ENCODE results near the gene TEKT2. TPM values are rescaled to one million over a fixed set of nuclear protein-coding genes. Genes with fewer than 3 reads are reported as not detected.

The TEKT2 gene
- total and polyA plus RNA-seq, 2 of the 4 experiments (the other 2 are of a cell fraction), result 0.18 TPM; not detected in 1

DNA sequence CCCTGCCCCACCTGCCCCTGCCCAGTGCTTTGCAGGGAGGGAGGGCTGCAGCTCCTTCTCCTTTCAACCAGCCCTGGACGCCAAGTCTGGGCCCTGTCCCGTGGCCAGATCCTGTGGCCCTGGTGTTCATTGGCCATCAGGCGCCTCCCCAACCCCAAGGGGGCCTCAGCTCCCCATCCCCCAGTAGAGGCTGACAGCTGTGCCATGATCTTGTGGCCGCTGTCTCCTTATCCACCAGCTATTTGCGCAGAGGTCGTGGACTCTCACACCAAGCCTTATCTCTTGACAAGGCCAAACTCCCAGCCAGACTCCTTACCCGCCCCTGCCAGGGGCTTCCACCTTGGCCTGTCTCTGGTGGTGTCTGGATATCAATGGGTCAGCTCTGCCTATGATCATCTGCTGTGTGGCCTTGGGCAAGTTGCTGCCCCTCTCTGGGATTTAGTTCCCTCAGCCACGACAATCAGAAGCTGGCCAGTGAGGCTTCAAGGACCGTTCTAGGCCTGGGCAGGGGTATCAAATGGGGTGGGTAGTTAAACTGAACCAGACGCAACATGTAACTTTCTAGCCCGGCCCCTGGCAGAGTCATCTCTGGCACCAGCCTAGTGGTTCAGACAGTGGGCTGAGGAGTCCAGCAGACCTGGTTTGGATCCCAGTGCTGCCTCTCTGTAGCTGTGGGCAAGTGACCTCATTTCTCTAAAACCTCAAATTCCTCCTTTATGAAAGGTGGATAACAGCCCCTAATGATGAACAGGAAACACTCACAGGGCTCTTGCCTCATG is 44.4 kb downstream of the TEKT2 start:
- H3K36me3 ChIP-seq (ENCODE audit: control insufficient read depth, insufficient read depth, low read length), result no peaks in the 10 kb centered on the region
- no peak overlapping the region for H3K23ac ChIP-seq (ENCODE audit: low read depth, low read length)
- H2BK20ac ChIP-seq (ENCODE audit: low read depth, low read length), result no peak overlapping the region
- H4K8ac ChIP-seq (ENCODE audit: low read depth in 2 of 2, low read length in 2 of 2), result no peak overlapping the region
- H3K4me2 ChIP-seq (ENCODE audit: low read depth, low read length), result no peak overlapping the region
- dilution Hi-C loops (cut with HindIII; ENCODE audit: low sequenced_read_pairs, unreplicated experiment) (no loop called here), in situ Hi-C loops (cut with MboI; ENCODE audit: low sequenced_read_pairs) (no loop called here), intact Hi-C loops (cut with micrococcal nuclease) (no loop called here)
- no peaks in the 10 kb centered on the region for H4K20me1 ChIP-seq (ENCODE audit: insufficient read depth, low read length)
- H4K91ac ChIP-seq (ENCODE audit: insufficient read depth, low read depth, low read length), result no peak overlapping the region
- H3K56ac ChIP-seq (ENCODE audit: extremely low read depth, insufficient read depth, low read length), result no peak overlapping the region
- TF ChIP-seq, protein P1, sequence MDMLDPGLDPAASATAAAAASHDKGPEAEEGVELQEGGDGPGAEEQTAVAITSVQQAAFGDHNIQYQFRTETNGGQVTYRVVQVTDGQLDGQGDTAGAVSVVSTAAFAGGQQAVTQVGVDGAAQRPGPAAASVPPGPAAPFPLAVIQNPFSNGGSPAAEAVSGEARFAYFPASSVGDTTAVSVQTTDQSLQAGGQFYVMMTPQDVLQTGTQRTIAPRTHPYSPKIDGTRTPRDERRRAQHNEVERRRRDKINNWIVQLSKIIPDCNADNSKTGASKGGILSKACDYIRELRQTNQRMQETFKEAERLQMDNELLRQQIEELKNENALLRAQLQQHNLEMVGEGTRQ (IDR thresholded peaks at IDR 0.05; ENCODE audit: low read depth, low read length), result no peak
- TF ChIP-seq, protein P2, sequence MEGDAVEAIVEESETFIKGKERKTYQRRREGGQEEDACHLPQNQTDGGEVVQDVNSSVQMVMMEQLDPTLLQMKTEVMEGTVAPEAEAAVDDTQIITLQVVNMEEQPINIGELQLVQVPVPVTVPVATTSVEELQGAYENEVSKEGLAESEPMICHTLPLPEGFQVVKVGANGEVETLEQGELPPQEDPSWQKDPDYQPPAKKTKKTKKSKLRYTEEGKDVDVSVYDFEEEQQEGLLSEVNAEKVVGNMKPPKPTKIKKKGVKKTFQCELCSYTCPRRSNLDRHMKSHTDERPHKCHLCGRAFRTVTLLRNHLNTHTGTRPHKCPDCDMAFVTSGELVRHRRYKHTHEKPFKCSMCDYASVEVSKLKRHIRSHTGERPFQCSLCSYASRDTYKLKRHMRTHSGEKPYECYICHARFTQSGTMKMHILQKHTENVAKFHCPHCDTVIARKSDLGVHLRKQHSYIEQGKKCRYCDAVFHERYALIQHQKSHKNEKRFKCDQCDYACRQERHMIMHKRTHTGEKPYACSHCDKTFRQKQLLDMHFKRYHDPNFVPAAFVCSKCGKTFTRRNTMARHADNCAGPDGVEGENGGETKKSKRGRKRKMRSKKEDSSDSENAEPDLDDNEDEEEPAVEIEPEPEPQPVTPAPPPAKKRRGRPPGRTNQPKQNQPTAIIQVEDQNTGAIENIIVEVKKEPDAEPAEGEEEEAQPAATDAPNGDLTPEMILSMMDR (conservative IDR thresholded peaks at IDR 0.05; ENCODE audit: low read depth, low read length), result no peak
- no peak for TF ChIP-seq MAFK (IDR thresholded peaks at IDR 0.05; ENCODE audit: low read depth, low read length)
- peak; percentile 54; the same call in 1 of the 2 replicates for TF ChIP-seq CEBPB (IDR thresholded peaks at IDR 0.05; ENCODE audit: low read depth, low read length)
- TF ChIP-seq, protein P3, sequence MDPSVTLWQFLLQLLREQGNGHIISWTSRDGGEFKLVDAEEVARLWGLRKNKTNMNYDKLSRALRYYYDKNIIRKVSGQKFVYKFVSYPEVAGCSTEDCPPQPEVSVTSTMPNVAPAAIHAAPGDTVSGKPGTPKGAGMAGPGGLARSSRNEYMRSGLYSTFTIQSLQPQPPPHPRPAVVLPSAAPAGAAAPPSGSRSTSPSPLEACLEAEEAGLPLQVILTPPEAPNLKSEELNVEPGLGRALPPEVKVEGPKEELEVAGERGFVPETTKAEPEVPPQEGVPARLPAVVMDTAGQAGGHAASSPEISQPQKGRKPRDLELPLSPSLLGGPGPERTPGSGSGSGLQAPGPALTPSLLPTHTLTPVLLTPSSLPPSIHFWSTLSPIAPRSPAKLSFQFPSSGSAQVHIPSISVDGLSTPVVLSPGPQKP (IDR thresholded peaks at IDR 0.05; ENCODE audit: borderline replicate concordance, low read depth, low read length), result no peak
- no peak for TF ChIP-seq POLR2A (IDR thresholded peaks at IDR 0.05; ENCODE audit: low read depth, low read length)
- TF ChIP-seq RFX5 (IDR thresholded peaks at IDR 0.05; ENCODE audit: low read depth, low read length), result no peak
- H2AK9ac ChIP-seq (replicated peaks; ENCODE audit: low read depth, low read length, poor library complexity), result peak overlapping the region; percentile 68
- ChIA-PET POLR2A (ENCODE audit: unreplicated experiment) (no interaction called here), CTCF (interaction anchor here (0.6 to 0.7 kb wide), 2 partner anchors 9 to 14 kb away, joined by 3 to 7 read pairs; no protein-coding TSS in a partner anchor)
- H3K9me3 ChIP-seq (ENCODE audit: control insufficient read depth, insufficient read depth, low read length), result no peaks in the 10 kb centered on the region
- no peak overlapping the region for H2BK15ac ChIP-seq (ENCODE audit: low read depth, low read length)
- H3K9me1 ChIP-seq (ENCODE audit: insufficient read depth, low read length), result peaks cover 1% of the 10 kb centered on the region; the same call in 1 of the 2 replicates
- H3K27me3 ChIP-seq (ENCODE audit: control insufficient read depth, insufficient read depth, low read length), result peaks cover 27% of the 10 kb centered on the region
- H2AFZ ChIP-seq (replicated peaks; ENCODE audit: low read length, poor library complexity), result no peak overlapping the region
- no peak overlapping the region for H2BK120ac ChIP-seq (ENCODE audit: low read depth, low read length)
- BruUV-seq (replicated peaks), result no TSS peak
- WGBS, 2 experiments (ENCODE audit: extremely low coverage in 2 of 2, insufficient read length in 1 of 2), result 88% methylated on average over 5 of the region's 11 CpGs; no CpG with 5 or more reads in 1 of the 2 experiments
- no peak overlapping the region for H3K18ac ChIP-seq (ENCODE audit: low read depth, low read length)
- H3K4me3 ChIP-seq (ENCODE audit: insufficient read depth, low read depth, low read length), result no peak overlapping the region
- H3K4ac ChIP-seq (ENCODE audit: low read depth, low read length), result no peak overlapping the region
- DNase-seq (peak; percentile 53), ATAC-seq (ENCODE audit: low read depth) (no peak)
- no peaks in the 10 kb centered on the region for H3K79me1 ChIP-seq (ENCODE audit: low read depth in 1 of 2, low read length in 2 of 2)
- no peak overlapping the region for H3K27ac ChIP-seq (ENCODE audit: insufficient read depth, low read length)
- H3K4me1 ChIP-seq (ENCODE audit: control insufficient read depth, insufficient read depth, low read length), result peaks cover 1% of the 10 kb centered on the region; the same call in 1 of the 2 replicates
- no peak overlapping the region for H2AK5ac ChIP-seq (ENCODE audit: low read depth, low read length)
- H4K5ac ChIP-seq (ENCODE audit: low read depth, low read length), result no peak overlapping the region
- no peak overlapping the region for H3K14ac ChIP-seq (replicated peaks; ENCODE audit: low read depth, low read length)
- no peak overlapping the region for H3K9ac ChIP-seq (ENCODE audit: low read depth, low read length)
- no peak overlapping the region for H2BK5ac ChIP-seq (ENCODE audit: low read depth, low read length, poor library complexity, severe bottlenecking)

All from IMR-90 (cell line).